Stimulated activated CD4-positive, alpha-beta T cell treated with anti-CD3 and anti-CD28 coated beads, TNF-alpha, amount 100 ng/mL, for 24 hours (primary cell): ENCODE data around the gene IFNL2.
"Not testable (repeated sequence)": the region's sequence is repeated elsewhere in the genome, so short reads cannot be mapped to it uniquely, and the experiment has no call there.

Experiments
- DNase-seq, 3 experiments: peaks; one replicate each; pipeline ENCODE4 v3.0.0-alpha.2; 2020; ENCODE audit warnings: low read depth in 3 of 3

The IFNL2 gene

GRCh38 chr19:39268085-39268484 is at the start of gene IFNL2:
Gene IFNL2 (plus strand): TSS chr19:39268396. CDS start chr19:39268569, 173 bp downstream.
- not testable (repeated sequence) for DNase-seq

- DNase-seq: not testable (repeated sequence)
These were observed 49.1 kb upstream of the IFNL2 start for GRCh38 chr19:39219108-39219507.

GRCh38 chr19:39223703-39224279 is 44.4 kb upstream of the IFNL2 start:
- no peak for DNase-seq

- no peak for DNase-seq
These were observed 43.3 kb upstream of the IFNL2 start for GRCh38 chr19:39224910-39225309.

GRCh38 chr19:39230096-39230764 is 38.0 kb upstream of the IFNL2 start:
- no peak for DNase-seq

- DNase-seq: no peak
These were observed 35.5 kb upstream of the IFNL2 start for GRCh38 chr19:39232708-39233107.

- DNase-seq: no peak
These were observed 31.7 kb upstream of the IFNL2 start for GRCh38 chr19:39236527-39236926.

- DNase-seq: peak; percentile 11 to 54 (median 18)
These were observed 30.7 kb upstream of the IFNL2 start for GRCh38 chr19:39237200-39238184.

- no peak for DNase-seq
These were observed 30.0 kb upstream of the IFNL2 start for GRCh38 chr19:39238209-39238608.

- DNase-seq: no peak
These were observed 29.3 kb upstream of the IFNL2 start for GRCh38 chr19:39238944-39239343.

- no peak for DNase-seq
These were observed 27.8 kb upstream of the IFNL2 start for GRCh38 chr19:39240421-39240820.

- DNase-seq: not testable (repeated sequence)
These were observed 24.5 kb upstream of the IFNL2 start for GRCh38 chr19:39243741-39244140.

- not testable (repeated sequence) for DNase-seq
These were observed 23.6 kb upstream of the IFNL2 start, which contains the start of gene IFNL3 for GRCh38 chr19:39244410-39245100. Gene IFNL3 (minus strand): TSS chr19:39245006. CDS start chr19:39244967, 39 bp downstream.

GRCh38 chr19:39245166-39245565 is 23.0 kb upstream of the IFNL2 start:
- not testable (repeated sequence) for DNase-seq

GRCh38 chr19:39246951-39247669 is 21.1 kb upstream of the IFNL2 start:
- peak in 1 of 3 experiments; percentile 46 for DNase-seq

GRCh38 chr19:39247701-39248664 is 20.2 kb upstream of the IFNL2 start:
- peak in 1 of 3 experiments; percentile 3 for DNase-seq

- no peak for DNase-seq
These were observed 19.4 kb upstream of the IFNL2 start, which contains the start of gene IFNL4 for GRCh38 chr19:39248806-39249205. Gene IFNL4 (minus strand): TSS chr19:39248856.

GRCh38 chr19:39251081-39251480 is 17.1 kb upstream of the IFNL2 start:
- DNase-seq: no peak

- no peak for DNase-seq
These were observed 16.4 kb upstream of the IFNL2 start for GRCh38 chr19:39251846-39252245.

GRCh38 chr19:39252458-39252857 is 15.7 kb upstream of the IFNL2 start:
- no peak for DNase-seq
